HCEC 1CT (cell line): ENCODE data around the gene TMEM51.

Experiments used
- DNase-seq: peaks from one replicate; pipeline ENCODE4 v3.0.0-alpha.2; 2017

TMEM51 gene

GRCh38 chr1:15255582-15256149 lies 102.1 kb downstream of the TMEM51 start:
- DNase-seq, result no peak

- DNase-seq, result no peak
Measured at GRCh38 chr1:15256584-15256983, 103.0 kb downstream of the TMEM51 start.

GRCh38 chr1:15257309-15257708 lies 103.8 kb downstream of the TMEM51 start:
- no peak for DNase-seq

- DNase-seq, result no peak
Measured at GRCh38 chr1:15258833-15259621, 105.5 kb downstream of the TMEM51 start.

GRCh38 chr1:15259622-15260007 lies 106.1 kb downstream of the TMEM51 start:
- DNase-seq, result no peak

- peak; percentile 17 for DNase-seq
Measured at GRCh38 chr1:15260418-15261154, 107.0 kb downstream of the TMEM51 start.

- DNase-seq, result no peak
Measured at GRCh38 chr1:15261155-15262002, 107.8 kb downstream of the TMEM51 start.

- DNase-seq, result no peak
Measured at GRCh38 chr1:15262003-15262377, 108.4 kb downstream of the TMEM51 start.

- no peak for DNase-seq
Measured at GRCh38 chr1:15262706-15263105, 109.2 kb downstream of the TMEM51 start.

- no peak for DNase-seq
Measured at GRCh38 chr1:15264769-15265168, 111.2 kb downstream of the TMEM51 start.
